ENCODE results near the gene HMCN2.

HMCN2 gene

DNA sequence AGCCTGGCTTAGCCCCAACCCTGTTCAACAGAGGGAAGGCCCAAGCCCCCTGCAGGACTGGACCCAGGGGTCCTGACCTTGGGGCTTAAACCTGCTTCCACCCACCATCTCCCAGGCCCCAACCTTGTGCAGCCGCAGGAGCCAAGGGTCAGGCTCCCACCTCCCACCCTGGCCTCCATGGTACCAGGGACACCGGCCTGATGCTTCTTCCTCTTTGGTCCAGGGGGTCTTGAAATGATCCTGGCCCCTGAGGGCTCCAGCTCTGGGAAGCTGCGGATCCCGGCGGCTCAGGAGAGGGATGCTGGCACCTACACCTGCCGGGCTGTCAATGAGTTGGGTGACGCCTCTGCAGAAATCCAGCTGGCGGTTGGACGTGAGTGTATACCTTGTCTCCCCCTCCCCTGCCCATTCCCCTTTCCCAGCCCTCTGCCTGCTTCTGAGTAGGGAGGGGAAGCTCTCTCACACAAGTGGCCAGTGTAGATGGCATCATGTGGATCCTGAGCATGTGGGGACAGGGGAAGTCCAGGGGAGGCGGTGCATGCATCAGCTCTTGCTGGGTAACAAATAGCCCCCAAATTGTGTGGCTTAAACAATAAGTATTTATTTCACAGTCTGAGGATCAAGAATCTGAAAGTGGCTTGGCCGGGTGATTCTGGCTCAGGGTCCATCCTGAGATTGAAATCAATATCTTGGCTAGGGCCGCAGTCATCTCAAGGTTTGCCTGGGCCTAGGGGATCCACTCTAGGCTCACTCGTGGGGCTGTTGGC is 44.3 kb downstream of the HMCN2 start:
- Histone ChIP-seq H3K9ac (no peak overlapping the region), H3K4me2 (ENCODE audit: low read length) (no peak overlapping the region), H2AFZ (no peak overlapping the region), H3K27me3 (ENCODE audit: control insufficient read depth, insufficient read depth, low read length) (no peaks in the 10 kb centered on the region), H3K27ac (no peak overlapping the region), H3K4me3 (ENCODE audit: low read depth, low read length) (no peak overlapping the region), H3K36me3 (ENCODE audit: control insufficient read depth, insufficient read depth, low read length) (no peaks in the 10 kb centered on the region), H3K9me3 (ENCODE audit: control insufficient read depth, low read length) (no peaks in the 10 kb centered on the region), H3K4me1 (no peaks in the 10 kb centered on the region), H3K79me2 (no peaks in the 10 kb centered on the region)
- TF ChIP-seq, protein P1, sequence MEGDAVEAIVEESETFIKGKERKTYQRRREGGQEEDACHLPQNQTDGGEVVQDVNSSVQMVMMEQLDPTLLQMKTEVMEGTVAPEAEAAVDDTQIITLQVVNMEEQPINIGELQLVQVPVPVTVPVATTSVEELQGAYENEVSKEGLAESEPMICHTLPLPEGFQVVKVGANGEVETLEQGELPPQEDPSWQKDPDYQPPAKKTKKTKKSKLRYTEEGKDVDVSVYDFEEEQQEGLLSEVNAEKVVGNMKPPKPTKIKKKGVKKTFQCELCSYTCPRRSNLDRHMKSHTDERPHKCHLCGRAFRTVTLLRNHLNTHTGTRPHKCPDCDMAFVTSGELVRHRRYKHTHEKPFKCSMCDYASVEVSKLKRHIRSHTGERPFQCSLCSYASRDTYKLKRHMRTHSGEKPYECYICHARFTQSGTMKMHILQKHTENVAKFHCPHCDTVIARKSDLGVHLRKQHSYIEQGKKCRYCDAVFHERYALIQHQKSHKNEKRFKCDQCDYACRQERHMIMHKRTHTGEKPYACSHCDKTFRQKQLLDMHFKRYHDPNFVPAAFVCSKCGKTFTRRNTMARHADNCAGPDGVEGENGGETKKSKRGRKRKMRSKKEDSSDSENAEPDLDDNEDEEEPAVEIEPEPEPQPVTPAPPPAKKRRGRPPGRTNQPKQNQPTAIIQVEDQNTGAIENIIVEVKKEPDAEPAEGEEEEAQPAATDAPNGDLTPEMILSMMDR (IDR thresholded peaks at IDR 0.05) = no peak

DNA sequence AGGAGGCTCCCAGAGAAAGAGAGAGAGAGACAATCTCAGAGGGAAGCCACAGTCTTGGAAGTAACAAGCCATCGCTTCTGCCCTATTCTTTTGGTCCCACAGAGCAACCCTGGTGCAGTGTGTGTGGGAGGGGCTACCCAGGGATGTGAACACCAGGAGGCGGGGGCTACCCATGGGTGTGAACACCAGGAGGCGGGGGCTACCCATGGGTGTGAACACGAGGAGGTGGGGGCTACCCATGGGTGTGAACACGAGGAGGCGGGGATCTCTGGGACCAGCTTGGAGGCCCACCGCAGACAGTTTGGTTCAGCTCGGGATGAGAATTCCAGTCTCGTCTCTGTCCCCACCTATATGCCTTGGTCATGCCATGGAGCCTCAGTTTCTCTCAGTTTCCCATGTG is 44.9 kb downstream of the HMCN2 start:
- Histone ChIP-seq H3K4me1 (no peaks in the 10 kb centered on the region), H3K9ac (no peak overlapping the region), H3K9me3 (ENCODE audit: control insufficient read depth, low read length) (no peaks in the 10 kb centered on the region), H2AFZ (no peak overlapping the region), H3K27me3 (ENCODE audit: control insufficient read depth, insufficient read depth, low read length) (no peaks in the 10 kb centered on the region), H3K4me2 (ENCODE audit: low read length) (no peak overlapping the region), H3K36me3 (ENCODE audit: control insufficient read depth, insufficient read depth, low read length) (no peaks in the 10 kb centered on the region), H3K79me2 (no peaks in the 10 kb centered on the region), H3K4me3 (ENCODE audit: low read depth, low read length) (no peak overlapping the region), H3K27ac (no peak overlapping the region)
- TF ChIP-seq, protein P1 (IDR thresholded peaks at IDR 0.05) = no peak

DNA sequence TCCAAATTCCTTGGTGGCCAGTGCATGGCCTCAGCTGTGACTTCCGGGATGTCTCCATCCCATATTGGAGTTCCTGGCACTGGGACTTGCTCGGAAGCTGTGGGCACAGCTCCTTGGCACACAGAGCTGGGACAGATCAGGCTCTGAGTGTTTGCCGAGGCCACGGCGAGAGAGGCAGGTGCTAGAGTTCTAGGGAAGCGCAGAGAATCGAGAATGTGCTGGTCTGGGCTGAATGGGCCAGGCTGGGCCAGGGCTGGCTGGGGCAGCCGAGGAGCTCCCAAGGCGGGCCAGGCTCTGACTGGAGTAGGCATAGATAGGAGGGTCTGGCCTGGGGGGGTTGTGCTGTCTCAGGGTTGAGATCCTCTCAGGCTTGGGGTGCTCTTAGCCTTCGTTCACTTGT is 45.4 kb downstream of the HMCN2 start:
- no peaks in the 10 kb centered on the region for H3K79me2 ChIP-seq
- no peak overlapping the region for H3K27ac ChIP-seq
- no peaks in the 10 kb centered on the region for H3K36me3 ChIP-seq (ENCODE audit: control insufficient read depth, insufficient read depth, low read length)

DNA sequence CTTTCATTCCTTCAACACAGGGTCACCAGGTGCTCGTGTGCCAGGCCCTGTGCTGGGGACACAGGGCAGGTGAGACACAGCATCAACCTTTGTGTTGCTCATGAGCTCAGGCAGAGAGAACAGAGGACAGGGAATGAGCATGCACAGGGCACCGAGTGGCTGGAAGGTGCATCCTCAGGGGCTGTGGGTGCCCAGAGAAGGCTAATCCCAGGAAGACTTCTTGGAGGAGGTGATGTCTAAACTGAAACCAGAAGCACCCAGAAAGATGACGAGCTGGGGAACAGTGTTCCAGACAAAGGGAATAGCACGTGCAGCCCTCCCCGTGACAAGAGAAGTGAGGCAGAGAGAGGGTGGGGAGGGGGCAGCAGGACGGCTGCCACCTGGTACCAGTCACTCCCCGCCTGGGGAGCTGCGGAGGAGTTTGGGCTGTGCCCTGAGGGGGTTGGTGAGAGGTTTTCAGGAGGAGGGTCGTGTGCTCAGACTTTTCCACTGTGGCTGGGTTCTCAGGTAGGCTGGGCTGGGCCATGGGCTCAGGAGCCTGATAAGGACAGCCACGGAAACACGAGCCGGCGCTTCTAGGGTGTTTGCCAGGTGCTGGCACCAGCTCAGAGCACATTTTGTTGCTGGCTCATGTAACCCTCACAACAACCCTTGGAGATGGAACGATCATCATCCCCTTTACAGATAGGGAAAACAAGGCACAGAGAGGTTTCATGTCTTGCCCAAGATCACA is 46.0 kb downstream of the HMCN2 start:
- Histone ChIP-seq H3K79me2 (no peaks in the 10 kb centered on the region), H3K4me3 (ENCODE audit: low read depth, low read length) (no peak overlapping the region), H3K9ac (no peak overlapping the region), H3K36me3 (ENCODE audit: control insufficient read depth, insufficient read depth, low read length) (no peaks in the 10 kb centered on the region), H3K27me3 (ENCODE audit: control insufficient read depth, insufficient read depth, low read length) (no peaks in the 10 kb centered on the region), H3K4me2 (ENCODE audit: low read length) (no peak overlapping the region), H3K27ac (no peak overlapping the region), H3K9me3 (ENCODE audit: control insufficient read depth, low read length) (no peaks in the 10 kb centered on the region), H2AFZ (no peak overlapping the region), H3K4me1 (no peaks in the 10 kb centered on the region)
- TF ChIP-seq, protein P1 (IDR thresholded peaks at IDR 0.05) = no peak

More for the DNA sequence above, 45.4 kb downstream of the HMCN2 start:
- Histone ChIP-seq H3K27me3 (ENCODE audit: control insufficient read depth, insufficient read depth, low read length) (no peaks in the 10 kb centered on the region), H2AFZ (no peak overlapping the region), H3K4me2 (ENCODE audit: low read length) (no peak overlapping the region), H3K9ac (no peak overlapping the region), H3K4me1 (no peaks in the 10 kb centered on the region), H3K9me3 (ENCODE audit: control insufficient read depth, low read length) (no peaks in the 10 kb centered on the region), H3K4me3 (ENCODE audit: low read depth, low read length) (no peak overlapping the region)
- TF ChIP-seq, protein P1 (IDR thresholded peaks at IDR 0.05) = no peak

Measured in parathyroid adenoma (tissue), 2 donors.